ENCODE data around the gene ASXL1. TPM values are rescaled to one million over a fixed set of nuclear protein-coding genes. Genes with fewer than 3 reads are reported as not detected.

The ASXL1 gene
- total and polyA plus RNA-seq, 10 donors = 14.1 to 149 (median 96.8) TPM

GRCh38 chr20:32436968-32437367 is 78.8 kb downstream of the ASXL1 start:
- Histone ChIP-seq H3K4me1 (peaks cover 0 to 10% (median 0%) of the 10 kb centered on the region in 6 donors), H3K27me3 (replicated peaks in 1 of 7) (no peaks in the 10 kb centered on the region), H3K4me3 (no peak overlapping the region), H3K27ac (no peak overlapping the region), H3K9me3 (no peaks in the 10 kb centered on the region), H3K36me3 (peaks cover 11 to 100% (median 79%) of the 10 kb centered on the region in 6 donors)
- 94 to 98% (median 96%) methylated on average over 7 of the region's 7 CpGs for WGBS, 5 donors
- DNase-seq = no peak
- intact Hi-C loops (cut with DNase I; ENCODE audit: low total_unique reads) = loop anchor here (10.0 kb wide), 1 partner anchor 52 kb away; no protein-coding TSS in a partner anchor
- TF ChIP-seq POLR2A (IDR thresholded peaks at IDR 0.05) = no peak
- TF ChIP-seq CTCF (IDR thresholded peaks at IDR 0.05 in 8 of 11, conservative IDR thresholded peaks at IDR 0.05 in 3 of 11) = no peak
- no peak for TF ChIP-seq POLR2AphosphoS5 (IDR thresholded peaks at IDR 0.05)

GRCh38 chr20:32437391-32438074 is 79.4 kb downstream of the ASXL1 start:
- no peak for DNase-seq
- H3K27ac ChIP-seq = peak overlapping the region in 1 of 8 donors; percentile 4
- no peak overlapping the region for H3K4me3 ChIP-seq
- H3K27me3 ChIP-seq (replicated peaks in 1 of 7) = no peaks in the 10 kb centered on the region
- H3K36me3 ChIP-seq = peaks cover 11 to 100% (median 74%) of the 10 kb centered on the region in 6 donors
- WGBS, 5 donors = 76 to 85% (median 83%) methylated on average over 5 of the region's 5 CpGs
- TF ChIP-seq CTCF (IDR thresholded peaks at IDR 0.05 in 8 of 11, conservative IDR thresholded peaks at IDR 0.05 in 3 of 11) (peak in 3 of 11 experiments; percentile 24 to 40 (median 26)), POLR2AphosphoS5 (IDR thresholded peaks at IDR 0.05) (no peak)
- H3K9me3 ChIP-seq = no peaks in the 10 kb centered on the region
- intact Hi-C loops (cut with DNase I; ENCODE audit: low total_unique reads) = loop anchor here (10.0 kb wide), 1 partner anchor 53 kb away; no protein-coding TSS in a partner anchor
- peaks cover 0 to 13% (median 1%) of the 10 kb centered on the region in 6 donors for H3K4me1 ChIP-seq

- H3K27ac ChIP-seq = no peak overlapping the region
- peak in 2 of 3 donors; percentile 8 to 55 for TF ChIP-seq POLR2AphosphoS5 (IDR thresholded peaks at IDR 0.05)
- no peak for TF ChIP-seq CTCF (IDR thresholded peaks at IDR 0.05 in 8 of 11, conservative IDR thresholded peaks at IDR 0.05 in 3 of 11)
- no peak for TF ChIP-seq POLR2A (IDR thresholded peaks at IDR 0.05)
- peaks cover 8 to 96% (median 66%) of the 10 kb centered on the region in 6 donors for H3K36me3 ChIP-seq
- H3K4me3 ChIP-seq = no peak overlapping the region
- H3K27me3 ChIP-seq (replicated peaks in 1 of 7) = no peaks in the 10 kb centered on the region
- no peak for DNase-seq
- intact Hi-C loops (cut with DNase I; ENCODE audit: low total_unique reads) = loop anchor here (10.0 kb wide), 1 partner anchor 54 kb away; no protein-coding TSS in a partner anchor
- no peaks in the 10 kb centered on the region for H3K9me3 ChIP-seq
- 86 to 94% (median 88%) methylated on average over 8 of the region's 8 CpGs for WGBS, 5 donors
- peaks cover 0 to 20% (median 7%) of the 10 kb centered on the region in 6 donors for H3K4me1 ChIP-seq
These were observed 80.3 kb downstream of the ASXL1 start for GRCh38 chr20:32438331-32438858.
